HFFc6 (cell line): Measurements from ENCODE around the gene LSM11. TPM values are rescaled to one million over a fixed set of nuclear protein-coding genes. Genes with fewer than 3 reads are reported as not detected.

ENCODE experiments used
- DNase-seq: peaks from one replicate; pipeline ENCODE4 v3.0.0-alpha.2; 2018
- H3K27ac Mint-ChIP-seq: 2 replicates; pipeline ENCODE4 v1.8.0; 2020; ENCODE audit warnings: mild to moderate bottlenecking, mixed read lengths
- H3K27me3 Mint-ChIP-seq: 2 replicates; pipeline ENCODE4 v1.8.0; 2021; ENCODE audit warnings: mild to moderate bottlenecking, moderate library complexity, mixed read lengths; ENCODE audit not compliant: insufficient read depth
- H3K36me3 Mint-ChIP-seq: 2 replicates; pipeline ENCODE4 v1.8.0; 2021; ENCODE audit warnings: low read depth, mixed read lengths
- H3K4me1 Mint-ChIP-seq: 2 replicates; pipeline ENCODE4 v1.8.0; 2020; ENCODE audit warnings: low read depth, mixed read lengths
- H3K4me3 Mint-ChIP-seq: 2 replicates; pipeline ENCODE4 v1.8.0; 2020; ENCODE audit warnings: mild to moderate bottlenecking, moderate library complexity, mixed read lengths
- H3K9me3 Mint-ChIP-seq: 2 replicates; pipeline ENCODE4 v1.8.0; 2020; ENCODE audit warnings: mild to moderate bottlenecking, mixed read lengths
- total RNA-seq, 6 experiments: library from RNA; stranded (reverse); fragmentation: NEBNext Ultra II Directional; extraction: Animal tissue kit (Norgen Biotek cat#: 25700); gene quantifications; 2 replicates in 1 of 6; 3 replicates in 5 of 6; pipeline ENCODE4 v1.2.3, GENCODE V29; 2021
- TF ChIP-seq, protein P1 (sequence below): fragments of 200-600 bp; sonication (generic); IDR thresholded peaks from 2 replicates; pipeline ENCODE4 v1.5.0; 2021; ENCODE audit warnings: antibody characterized with exemption, mild to moderate bottlenecking

The LSM11 gene
- total RNA-seq, 6 experiments from 2014 or later, result 2.0 to 2.9 (median 2.2) TPM

DNA sequence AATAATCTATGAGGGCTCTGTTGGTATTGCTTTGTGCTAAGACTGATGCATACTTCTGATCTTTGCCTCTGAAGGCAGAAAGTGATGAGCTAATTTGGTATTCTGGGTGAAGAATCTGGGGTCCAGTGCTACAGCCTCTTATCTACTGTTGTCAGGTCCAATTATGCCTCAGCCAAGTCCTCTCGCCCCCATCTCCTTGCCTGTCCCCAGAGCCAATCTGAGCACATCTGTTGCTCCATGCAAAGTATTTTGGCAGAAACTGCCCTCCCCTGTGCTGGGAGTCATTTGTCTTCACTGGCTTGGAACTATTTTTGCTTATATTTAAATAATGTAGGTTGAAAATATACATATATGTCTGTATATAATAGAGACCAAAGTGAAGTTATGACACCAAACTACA is 23.4 kb downstream of the LSM11 start:
- no peaks in the 10 kb centered on the region for H3K36me3 Mint-ChIP-seq
- no peak overlapping the region for H3K4me3 Mint-ChIP-seq
- no peak for DNase-seq
- H3K27ac Mint-ChIP-seq, result no peak overlapping the region
- TF ChIP-seq, protein P1, sequence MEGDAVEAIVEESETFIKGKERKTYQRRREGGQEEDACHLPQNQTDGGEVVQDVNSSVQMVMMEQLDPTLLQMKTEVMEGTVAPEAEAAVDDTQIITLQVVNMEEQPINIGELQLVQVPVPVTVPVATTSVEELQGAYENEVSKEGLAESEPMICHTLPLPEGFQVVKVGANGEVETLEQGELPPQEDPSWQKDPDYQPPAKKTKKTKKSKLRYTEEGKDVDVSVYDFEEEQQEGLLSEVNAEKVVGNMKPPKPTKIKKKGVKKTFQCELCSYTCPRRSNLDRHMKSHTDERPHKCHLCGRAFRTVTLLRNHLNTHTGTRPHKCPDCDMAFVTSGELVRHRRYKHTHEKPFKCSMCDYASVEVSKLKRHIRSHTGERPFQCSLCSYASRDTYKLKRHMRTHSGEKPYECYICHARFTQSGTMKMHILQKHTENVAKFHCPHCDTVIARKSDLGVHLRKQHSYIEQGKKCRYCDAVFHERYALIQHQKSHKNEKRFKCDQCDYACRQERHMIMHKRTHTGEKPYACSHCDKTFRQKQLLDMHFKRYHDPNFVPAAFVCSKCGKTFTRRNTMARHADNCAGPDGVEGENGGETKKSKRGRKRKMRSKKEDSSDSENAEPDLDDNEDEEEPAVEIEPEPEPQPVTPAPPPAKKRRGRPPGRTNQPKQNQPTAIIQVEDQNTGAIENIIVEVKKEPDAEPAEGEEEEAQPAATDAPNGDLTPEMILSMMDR, result no peak
- H3K9me3 Mint-ChIP-seq, result no peaks in the 10 kb centered on the region
- H3K27me3 Mint-ChIP-seq, result peaks cover 11% of the 10 kb centered on the region
- H3K4me1 Mint-ChIP-seq, result peaks cover 8% of the 10 kb centered on the region

- Mint-ChIP-seq H3K27ac (no peak overlapping the region), H3K4me3 (no peak overlapping the region), H3K27me3 (peaks cover 15% of the 10 kb centered on the region), H3K4me1 (peaks cover 8% of the 10 kb centered on the region), H3K36me3 (no peaks in the 10 kb centered on the region), H3K9me3 (no peaks in the 10 kb centered on the region)
- no peak for DNase-seq
- TF ChIP-seq, protein P1, result no peak
These were observed 24.2 kb downstream of the LSM11 start for GRCh38 chr5:157767689-157768088.

- Mint-ChIP-seq H3K9me3 (no peaks in the 10 kb centered on the region), H3K27ac (no peak overlapping the region), H3K27me3 (peaks cover 18% of the 10 kb centered on the region), H3K4me1 (peaks cover 8% of the 10 kb centered on the region), H3K36me3 (no peaks in the 10 kb centered on the region), H3K4me3 (no peak overlapping the region)
- TF ChIP-seq, protein P1, result no peak
- no peak for DNase-seq
These were observed 27.2 kb downstream of the LSM11 start for GRCh38 chr5:157770665-157771064.

DNA sequence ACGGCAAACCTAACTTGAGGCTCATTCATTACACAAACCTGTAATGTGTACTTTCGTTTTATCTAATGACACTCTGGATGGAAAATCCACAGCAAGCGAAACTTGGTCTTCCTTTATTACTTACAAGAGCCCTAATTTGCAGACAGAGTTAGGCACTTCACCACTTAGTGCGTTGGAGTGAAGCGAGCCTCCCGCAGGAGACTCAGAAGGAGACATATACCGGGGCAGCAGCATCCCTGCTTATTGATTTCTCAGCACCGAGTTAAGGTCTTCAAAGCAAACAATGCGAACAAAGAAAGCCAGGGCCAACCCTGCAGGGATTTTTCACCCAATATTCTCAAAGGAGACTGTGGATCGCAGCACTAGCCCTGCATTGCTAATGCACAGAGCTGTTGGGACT is 28.6 kb downstream of the LSM11 start:
- Mint-ChIP-seq H3K4me1 (peaks cover 8% of the 10 kb centered on the region), H3K4me3 (no peak overlapping the region), H3K27ac (no peak overlapping the region), H3K36me3 (no peaks in the 10 kb centered on the region), H3K27me3 (peaks cover 18% of the 10 kb centered on the region), H3K9me3 (no peaks in the 10 kb centered on the region)
- DNase-seq, result no peak
- TF ChIP-seq, protein P1, result no peak

GRCh38 chr5:157778121-157778805 is 34.8 kb downstream of the LSM11 start:
- Mint-ChIP-seq H3K4me3 (no peak overlapping the region), H3K9me3 (no peaks in the 10 kb centered on the region), H3K27me3 (peaks cover 7% of the 10 kb centered on the region), H3K27ac (no peak overlapping the region), H3K36me3 (0 out of 2 replicates have a peak, but pooled peaks cover 5% of the 10 kb centered on the region), H3K4me1 (no peaks in the 10 kb centered on the region)
- DNase-seq, result no peak
- TF ChIP-seq, protein P1, result no peak
